Chondrocyte (in vitro differentiated cells): ENCODE measurements around the gene MANSC1. TPM values are rescaled to one million over a fixed set of nuclear protein-coding genes. Genes with fewer than 3 reads are reported as not detected.
"Not testable (repeated sequence)": the region's sequence is repeated elsewhere in the genome, so short reads cannot be mapped to it uniquely, and the experiment has no call there.

Experiments
- DNase-seq: peaks from one replicate; pipeline ENCODE4 v3.0.0; 2021; ENCODE audit warnings: mixed read lengths, low spot score
- H3K27ac Mint-ChIP-seq: one replicate; pipeline ENCODE4 v1.8.0; 2021; ENCODE audit warnings: mild to moderate bottlenecking, moderate library complexity, mixed read lengths; ENCODE audit not compliant: unreplicated experiment
- H3K27me3 Mint-ChIP-seq: 2 replicates; pipeline ENCODE4 v1.8.0; 2021; ENCODE audit warnings: low read depth, mixed read lengths
- H3K36me3 Mint-ChIP-seq: 2 replicates; pipeline ENCODE4 v1.8.0; 2021; ENCODE audit warnings: low read depth, mixed read lengths
- H3K4me1 Mint-ChIP-seq: 2 replicates; pipeline ENCODE4 v1.8.0; 2021; ENCODE audit warnings: low read depth, mild to moderate bottlenecking, mixed read lengths
- H3K4me3 Mint-ChIP-seq: one replicate; pipeline ENCODE4 v1.8.0; 2021; ENCODE audit warnings: mild to moderate bottlenecking, moderate library complexity, mixed read lengths; ENCODE audit not compliant: unreplicated experiment
- H3K9me3 Mint-ChIP-seq: 2 replicates; pipeline ENCODE4 v1.8.0; 2021; ENCODE audit warnings: low read depth, mixed read lengths
- total RNA-seq: library from RNA; stranded (reverse); gene quantifications from 3 replicates; pipeline ENCODE4 v1.2.1, GENCODE V29; 2021
- TF ChIP-seq, protein P1 (sequence below): fragments of 200-600 bp; sonication (generic); IDR thresholded peaks from 2 replicates; pipeline ENCODE4 v1.5.0; 2021; ENCODE audit warnings: antibody characterized with exemption, mild to moderate bottlenecking, moderate library complexity

MANSC1 gene
- total RNA-seq, 1 donor from 2014 or later: 12.0 TPM

DNA sequence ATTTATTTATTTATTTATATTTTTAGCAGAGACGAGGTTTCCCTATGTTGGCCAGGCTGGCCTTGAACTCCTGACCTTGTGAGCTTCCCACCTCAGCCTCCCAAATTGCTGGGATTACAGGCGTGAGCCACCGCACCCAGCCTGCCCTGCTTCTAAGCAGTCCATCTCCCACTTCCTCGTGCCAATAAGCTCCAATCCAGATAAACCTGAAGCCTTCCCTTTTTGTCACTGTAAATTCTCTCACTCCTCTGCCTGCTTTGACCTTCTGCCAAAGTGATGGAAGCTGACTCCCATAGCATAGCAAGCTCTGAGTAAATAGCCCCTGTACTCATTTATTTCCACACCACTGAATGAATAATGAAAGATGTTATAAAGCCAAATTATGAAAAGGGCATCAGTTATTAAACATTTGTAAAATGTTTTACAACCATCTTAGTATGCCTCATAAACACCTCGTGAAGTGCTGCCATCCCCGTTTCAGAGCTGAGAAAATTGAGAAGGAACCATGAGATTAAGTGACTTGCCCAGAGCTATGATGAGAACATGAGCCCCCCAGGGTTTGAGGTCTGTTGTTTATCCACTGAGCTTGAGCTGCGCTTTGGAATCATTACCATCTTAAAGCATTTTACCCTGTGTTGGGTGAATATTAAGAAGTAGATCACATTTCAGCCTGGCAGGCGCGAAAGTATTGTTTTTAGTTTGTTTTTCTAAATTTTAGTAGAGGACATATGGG lies 30.4 kb downstream of the MANSC1 start:
- no peak for DNase-seq
- H3K27ac Mint-ChIP-seq: no peak overlapping the region
- H3K4me3 Mint-ChIP-seq: no peak overlapping the region
- TF ChIP-seq, protein P1, sequence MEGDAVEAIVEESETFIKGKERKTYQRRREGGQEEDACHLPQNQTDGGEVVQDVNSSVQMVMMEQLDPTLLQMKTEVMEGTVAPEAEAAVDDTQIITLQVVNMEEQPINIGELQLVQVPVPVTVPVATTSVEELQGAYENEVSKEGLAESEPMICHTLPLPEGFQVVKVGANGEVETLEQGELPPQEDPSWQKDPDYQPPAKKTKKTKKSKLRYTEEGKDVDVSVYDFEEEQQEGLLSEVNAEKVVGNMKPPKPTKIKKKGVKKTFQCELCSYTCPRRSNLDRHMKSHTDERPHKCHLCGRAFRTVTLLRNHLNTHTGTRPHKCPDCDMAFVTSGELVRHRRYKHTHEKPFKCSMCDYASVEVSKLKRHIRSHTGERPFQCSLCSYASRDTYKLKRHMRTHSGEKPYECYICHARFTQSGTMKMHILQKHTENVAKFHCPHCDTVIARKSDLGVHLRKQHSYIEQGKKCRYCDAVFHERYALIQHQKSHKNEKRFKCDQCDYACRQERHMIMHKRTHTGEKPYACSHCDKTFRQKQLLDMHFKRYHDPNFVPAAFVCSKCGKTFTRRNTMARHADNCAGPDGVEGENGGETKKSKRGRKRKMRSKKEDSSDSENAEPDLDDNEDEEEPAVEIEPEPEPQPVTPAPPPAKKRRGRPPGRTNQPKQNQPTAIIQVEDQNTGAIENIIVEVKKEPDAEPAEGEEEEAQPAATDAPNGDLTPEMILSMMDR: no peak
- H3K4me1 Mint-ChIP-seq: peaks cover 13% of the 10 kb centered on the region
- no peaks in the 10 kb centered on the region for H3K9me3 Mint-ChIP-seq
- no peaks in the 10 kb centered on the region for H3K36me3 Mint-ChIP-seq
- H3K27me3 Mint-ChIP-seq: no peaks in the 10 kb centered on the region

DNA sequence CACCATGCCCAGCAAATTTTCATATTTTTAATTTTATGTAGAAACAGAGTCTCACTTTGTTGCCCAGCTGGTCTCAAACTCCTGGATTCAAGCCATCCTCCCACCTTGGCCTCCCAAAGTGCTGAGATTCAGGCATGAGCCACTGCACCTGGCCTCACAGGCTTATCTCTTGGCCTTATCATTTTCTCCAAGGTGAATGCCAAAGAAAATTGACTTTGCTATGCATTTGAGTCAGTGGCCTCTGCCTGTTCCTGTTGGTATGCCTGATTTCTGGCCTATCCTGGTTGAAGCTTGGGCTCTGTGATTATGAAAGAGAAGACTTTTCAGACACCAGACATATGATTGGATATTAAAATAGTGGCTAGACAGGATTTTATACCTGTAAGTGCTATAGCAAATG lies 34.2 kb downstream of the MANSC1 start:
- H3K36me3 Mint-ChIP-seq: no peaks in the 10 kb centered on the region
- H3K27me3 Mint-ChIP-seq: no peaks in the 10 kb centered on the region
- DNase-seq: no peak
- TF ChIP-seq, protein P1: no peak
- H3K9me3 Mint-ChIP-seq: no peaks in the 10 kb centered on the region
- H3K4me1 Mint-ChIP-seq: peaks cover 13% of the 10 kb centered on the region
- no peak overlapping the region for H3K27ac Mint-ChIP-seq
- H3K4me3 Mint-ChIP-seq: no peak overlapping the region

DNA sequence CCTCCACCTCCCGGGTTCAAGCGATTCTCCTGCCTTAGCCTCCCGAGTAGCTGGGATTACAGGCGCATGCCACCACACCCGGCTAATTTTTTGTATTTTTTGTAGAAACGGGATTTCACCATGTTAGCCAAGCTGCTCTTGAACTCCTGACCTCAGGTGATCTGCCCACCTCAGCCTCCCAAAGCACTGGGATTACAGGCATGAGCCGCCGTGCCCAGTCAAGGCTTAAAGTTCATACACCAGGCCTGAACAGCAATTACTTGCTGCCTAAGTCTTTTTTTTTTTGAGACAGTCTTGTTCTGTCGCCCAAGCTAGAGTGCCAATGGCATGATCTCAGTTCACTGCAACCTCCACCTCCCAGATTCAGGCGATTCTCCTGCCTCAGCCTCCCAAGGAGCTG lies 39.3 kb downstream of the MANSC1 start:
- H3K27me3 Mint-ChIP-seq, H3K27ac Mint-ChIP-seq, H3K9me3 Mint-ChIP-seq, DNase-seq, H3K4me3 Mint-ChIP-seq, H3K36me3 Mint-ChIP-seq, H3K4me1 Mint-ChIP-seq: not testable (repeated sequence)

- Mint-ChIP-seq H3K27me3 (no peaks in the 10 kb centered on the region), H3K27ac (no peak overlapping the region), H3K36me3 (no peaks in the 10 kb centered on the region), H3K9me3 (peaks cover 3% of the 10 kb centered on the region), H3K4me3 (no peak overlapping the region), H3K4me1 (peaks cover 5% of the 10 kb centered on the region)
- DNase-seq: no peak
- TF ChIP-seq, protein P1: no peak
Measured at GRCh38 chr12:12305568-12306300, 44.3 kb downstream of the MANSC1 start.

DNA sequence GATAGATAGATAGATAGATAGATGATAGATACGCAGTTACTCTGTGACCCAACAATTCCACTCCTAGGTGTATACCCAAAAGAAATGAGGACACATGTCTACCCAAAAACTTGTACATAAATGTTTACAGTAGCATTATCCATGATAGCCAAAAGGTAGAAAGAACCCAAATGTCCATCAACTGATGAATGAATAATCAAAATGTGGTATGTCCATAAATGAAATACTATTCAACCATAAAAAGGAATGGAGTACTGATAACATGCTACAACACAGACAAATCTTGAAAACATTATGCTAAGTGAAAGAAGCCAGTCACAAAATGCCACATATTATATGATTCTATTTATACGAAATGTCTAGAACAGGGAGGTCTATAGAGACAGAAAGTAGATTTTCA lies 47.1 kb downstream of the MANSC1 start:
- TF ChIP-seq, protein P1: no peak
- H3K27me3 Mint-ChIP-seq: no peaks in the 10 kb centered on the region
- H3K9me3 Mint-ChIP-seq: peaks cover 3% of the 10 kb centered on the region
- H3K4me1 Mint-ChIP-seq: peaks cover 5% of the 10 kb centered on the region
- no peak for DNase-seq
- no peak overlapping the region for H3K4me3 Mint-ChIP-seq
- no peaks in the 10 kb centered on the region for H3K36me3 Mint-ChIP-seq
- no peak overlapping the region for H3K27ac Mint-ChIP-seq
